Mesenteric fat pad (tissue), 1 donor: ENCODE results near the gene GIT1. TPM values are rescaled to one million over a fixed set of nuclear protein-coding genes. Genes with fewer than 3 reads are reported as not detected.
"Not testable (repeated sequence)": the region's sequence is repeated elsewhere in the genome, so short reads cannot be mapped to it uniquely, and the experiment has no call there.

Experiments
- DNase-seq: peaks from one replicate; pipeline ENCODE4 v3.0.0-alpha.2; 2020; ENCODE audit warnings: low spot score
- total RNA-seq: library from RNA; stranded (reverse); fragmentation: NEBNext Ultra II Directional; extraction: Animal tissue kit (Norgen Biotek cat#: 25700); gene quantifications from one replicate; pipeline ENCODE4 v1.2.1, GENCODE V29; 2021
- donor health status: DM: yes; HTN: yes; CAD: no.

The GIT1 gene
- total RNA-seq, 1 donor from 2014 or later: 47.7 TPM

DNA sequence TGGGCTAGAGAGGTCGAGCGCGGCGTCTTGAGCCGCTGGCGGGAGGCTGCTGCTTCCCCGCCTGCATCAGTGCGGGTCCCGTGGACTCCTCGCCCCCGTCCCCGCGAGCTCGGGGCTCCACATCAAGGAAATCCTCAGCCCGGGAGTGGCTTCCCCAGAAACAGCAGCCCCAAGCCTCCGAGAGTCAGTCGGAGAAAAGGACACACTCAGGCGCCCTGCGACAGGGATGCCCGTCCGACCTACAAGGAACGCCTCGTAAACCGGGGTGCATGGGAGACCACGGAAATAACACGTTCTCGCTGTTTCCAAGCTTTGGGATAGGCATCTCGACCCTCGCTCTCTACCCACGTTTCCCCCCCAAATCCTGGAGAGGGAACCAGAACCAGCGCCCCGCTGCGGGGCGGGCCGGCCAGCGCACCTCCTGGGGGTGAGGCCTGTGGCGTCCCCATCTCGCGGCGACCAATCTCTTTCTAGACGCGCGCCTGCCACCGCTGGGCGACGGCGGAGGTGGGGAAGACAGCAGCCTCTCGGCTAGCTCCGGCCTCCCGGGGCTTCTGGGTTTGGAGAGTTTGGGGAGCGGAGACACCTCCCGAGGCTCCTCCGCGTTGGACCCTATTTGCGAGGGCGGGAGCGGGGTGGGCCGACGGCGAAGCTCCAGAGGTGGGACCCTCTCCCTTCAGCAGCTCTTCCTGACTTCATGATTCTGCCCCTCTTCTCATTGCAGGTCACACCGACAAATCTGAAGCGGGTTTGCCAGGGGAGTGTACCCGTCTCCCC, 21.7 kb downstream of the GIT1 start:
- DNase-seq: peak; percentile 91

- DNase-seq: no peak
These were observed 22.2 kb downstream of the GIT1 start for GRCh38 chr17:29567304-29567553.

DNA sequence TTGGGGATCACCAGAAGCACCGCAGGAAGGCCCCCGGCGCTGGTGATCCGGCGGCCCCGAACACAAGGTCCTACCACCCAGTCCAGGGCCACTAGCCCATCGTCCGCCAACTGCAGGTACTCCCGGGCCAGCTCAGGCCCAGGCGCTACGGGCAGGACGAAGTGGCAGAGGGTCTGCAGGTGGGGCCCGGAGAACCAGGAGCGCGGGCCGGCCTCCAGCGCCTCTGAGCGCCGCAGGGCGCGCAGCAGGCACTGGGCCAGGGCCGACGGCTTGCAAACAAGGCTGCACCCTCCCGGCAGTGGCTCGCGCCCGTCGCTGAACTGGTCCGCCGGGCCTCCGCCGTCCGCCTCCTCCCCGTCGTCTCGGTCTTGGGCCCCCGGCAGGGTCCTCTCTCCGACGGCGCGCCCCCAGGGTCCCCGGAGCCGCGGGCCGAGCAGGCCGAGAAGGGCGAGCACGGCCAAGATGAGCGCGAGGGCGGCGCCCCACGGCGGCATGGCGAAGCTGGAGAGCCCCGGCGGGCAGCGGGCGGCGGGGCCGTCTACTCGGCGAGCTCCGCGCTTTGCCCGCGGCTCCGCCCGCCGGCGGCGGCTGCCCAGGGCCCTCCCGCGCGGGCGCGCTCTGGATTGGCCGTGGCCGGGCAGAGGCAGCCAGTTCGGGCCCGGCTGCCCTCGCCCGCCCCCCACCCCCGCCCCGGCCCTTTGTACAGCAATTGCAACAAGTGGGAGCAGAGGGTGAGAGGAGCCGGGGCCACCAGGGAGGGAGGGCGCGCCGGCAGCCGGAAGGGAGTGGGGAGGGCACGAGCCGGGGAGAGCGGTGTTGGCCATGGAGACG, 22.8 kb downstream of the GIT1 start, which contains the start of gene ABHD15:
Gene ABHD15 (minus strand): TSS at position 565 of the 831 bp plus-strand sequence. CDS start 71 bp downstream, at position 494.
- DNase-seq: peak; percentile 92

- peak; percentile 91 for DNase-seq
These were observed 23.6 kb downstream of the GIT1 start for GRCh38 chr17:29565643-29566472.

- DNase-seq: peak; percentile 59
These were observed 25.6 kb downstream of the GIT1 start for GRCh38 chr17:29563816-29564215.

GRCh38 chr17:29562615-29563014, 26.8 kb downstream of the GIT1 start:
- peak; percentile 69 for DNase-seq

DNA sequence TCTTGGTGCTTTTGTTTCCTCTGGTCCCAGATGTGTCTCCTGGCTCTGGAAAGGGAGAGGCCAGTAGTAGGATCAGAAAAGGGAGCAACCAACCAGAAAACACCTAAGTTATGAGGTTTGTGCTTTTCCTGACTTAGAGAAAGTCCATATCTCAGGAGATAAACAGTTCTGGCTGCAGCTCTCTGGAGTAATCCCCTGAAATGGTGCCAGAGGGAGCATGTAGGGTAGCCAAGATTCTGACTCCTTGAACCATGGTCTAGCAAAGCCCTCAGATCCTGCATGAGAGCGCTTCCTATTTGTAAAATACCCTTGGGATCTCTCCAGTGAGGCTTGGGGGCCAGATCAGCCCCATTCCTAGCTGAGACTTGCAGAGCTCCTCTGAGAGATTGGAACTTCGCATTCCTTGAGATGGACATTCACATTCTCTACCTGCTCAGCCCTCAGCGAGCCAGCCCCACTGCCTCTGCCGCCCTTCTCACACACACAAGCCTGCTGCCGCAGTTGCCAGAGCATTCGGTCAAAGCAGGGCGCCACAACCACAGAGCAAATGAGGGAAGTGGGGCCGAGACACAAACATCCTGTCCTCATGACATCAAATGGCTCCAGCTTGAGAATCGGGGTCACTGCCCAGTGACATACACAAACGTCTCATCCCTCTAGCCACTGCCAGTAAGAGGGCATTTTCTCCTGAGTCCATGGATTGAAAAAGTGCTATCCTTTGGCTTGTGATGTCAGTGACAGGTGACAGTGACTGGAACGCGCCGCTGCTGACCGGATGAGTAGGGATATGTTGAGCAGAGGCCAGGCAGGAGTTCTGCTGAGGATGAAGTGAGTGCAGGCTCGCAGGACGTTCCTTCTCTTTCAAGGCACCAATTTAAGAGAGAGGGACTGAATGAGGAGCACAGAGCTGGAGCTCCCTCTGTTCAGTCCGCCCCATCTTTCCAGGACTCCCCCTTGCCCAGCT, 27.6 kb downstream of the GIT1 start:
- DNase-seq: peak; percentile 71

GRCh38 chr17:29560316-29560715, 29.1 kb downstream of the GIT1 start:
- no peak for DNase-seq

DNA sequence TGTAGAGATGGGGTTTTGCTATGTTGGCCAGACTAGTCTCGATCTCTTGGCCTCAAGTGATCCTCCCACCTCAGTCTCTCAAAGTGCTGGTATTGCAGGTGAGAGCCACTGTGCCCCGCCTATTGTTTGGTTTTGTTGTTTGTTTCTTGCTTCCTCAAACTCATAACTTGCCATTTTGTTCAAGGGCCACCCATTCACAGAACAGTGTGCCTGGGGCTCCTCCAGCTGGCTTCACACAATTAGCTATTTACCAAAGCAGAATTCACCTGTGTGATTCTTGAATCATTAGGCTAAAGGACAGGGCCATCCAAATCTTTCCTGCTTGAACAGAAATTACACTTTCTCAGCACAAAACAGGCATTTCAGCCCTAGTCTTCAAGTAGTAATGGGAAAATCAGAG, 29.8 kb downstream of the GIT1 start:
- no peak for DNase-seq

DNA sequence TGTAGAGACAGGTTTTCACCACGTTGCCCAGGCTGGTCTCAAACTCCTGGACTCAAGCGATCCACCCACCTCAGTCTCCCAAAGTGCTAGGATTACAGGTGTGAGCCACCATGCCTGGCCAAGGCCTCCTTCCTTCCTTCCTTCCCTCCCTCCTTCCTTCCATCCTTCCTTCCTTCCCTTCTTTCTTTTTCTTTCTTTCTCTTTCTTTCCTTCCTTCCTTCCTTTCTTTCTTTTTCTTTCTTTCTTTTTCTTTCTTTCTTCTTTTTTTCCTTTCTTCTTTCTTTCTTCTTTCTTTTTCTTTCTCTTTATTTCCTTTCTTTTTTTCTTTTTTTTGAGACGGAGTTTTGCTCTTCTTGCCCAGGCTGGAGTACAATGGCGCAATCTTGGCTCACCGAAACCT, 31.3 kb downstream of the GIT1 start:
- DNase-seq: not testable (repeated sequence)

DNA sequence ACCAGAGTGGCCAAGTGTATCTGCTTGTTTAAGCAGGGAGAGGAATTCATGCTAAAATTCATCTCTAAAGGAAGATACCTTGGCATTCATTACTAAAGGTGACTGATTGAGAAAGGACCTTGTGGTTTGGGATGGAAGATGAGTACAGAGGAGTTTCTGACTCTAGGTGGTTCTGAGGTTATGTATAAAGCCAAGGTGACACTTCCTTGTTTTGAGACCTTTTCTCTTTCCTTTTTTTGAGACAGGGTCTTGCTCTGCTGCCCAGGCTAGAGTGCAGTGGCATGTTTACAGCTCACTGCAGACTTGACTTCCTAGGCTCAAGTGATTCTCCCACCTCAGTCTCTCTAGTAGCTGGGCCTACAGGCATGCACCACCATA, 31.7 kb downstream of the GIT1 start:
- DNase-seq: peak; percentile 20

DNA sequence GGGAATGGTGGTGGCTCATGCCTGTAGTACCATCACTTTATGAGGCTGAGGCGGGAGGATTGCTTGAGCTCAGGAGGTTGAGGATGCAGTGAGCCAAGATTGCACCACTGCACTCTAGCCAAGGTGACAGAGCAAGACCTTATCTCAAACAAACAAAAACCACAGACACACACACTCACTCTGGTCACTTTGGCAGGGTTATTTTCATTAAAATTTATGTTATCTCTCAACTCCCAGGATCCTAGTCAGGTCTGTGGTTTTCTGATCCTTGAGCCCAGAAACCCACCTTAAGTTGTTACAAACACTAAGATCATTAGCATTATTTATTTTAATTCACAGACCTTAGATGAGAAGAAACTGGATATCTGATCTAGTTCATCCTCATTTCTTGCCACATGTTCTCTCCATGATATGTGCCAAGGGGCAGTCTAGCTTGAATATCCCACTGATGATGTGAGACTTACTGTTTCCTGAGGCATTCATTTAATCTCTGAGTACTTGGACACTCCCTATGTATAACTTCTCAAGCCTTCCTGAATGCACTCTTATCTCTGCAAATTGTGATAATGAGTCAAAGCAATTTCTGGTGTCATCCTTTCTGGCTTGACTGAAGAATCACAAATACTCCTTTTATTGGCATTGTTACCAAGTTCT, 32.2 kb downstream of the GIT1 start:
- DNase-seq: peak; percentile 33

- DNase-seq: no peak
These were observed 33.6 kb downstream of the GIT1 start for GRCh38 chr17:29555840-29556239.

- no peak for DNase-seq
These were observed 40.1 kb downstream of the GIT1 start for GRCh38 chr17:29549177-29549923.

DNA sequence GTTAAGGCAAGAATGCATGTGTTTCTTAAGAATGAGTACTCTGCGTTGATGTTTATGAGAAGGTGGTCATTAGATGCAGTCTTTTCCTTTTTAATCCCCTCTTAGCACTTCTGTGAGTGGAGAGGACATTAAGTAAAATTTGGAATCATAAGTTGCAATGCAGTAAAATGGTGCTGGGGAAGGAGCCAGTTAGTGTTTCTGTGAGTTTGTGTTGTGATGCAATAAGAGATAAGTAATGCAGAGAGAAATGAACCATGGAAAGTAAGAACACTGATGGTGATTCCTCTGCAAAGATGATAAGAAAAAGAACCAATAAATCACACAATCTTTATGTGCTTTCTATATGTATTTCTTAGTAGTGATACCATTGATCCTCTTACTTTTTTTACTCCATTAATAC, 42.6 kb downstream of the GIT1 start:
- no peak for DNase-seq

DNA sequence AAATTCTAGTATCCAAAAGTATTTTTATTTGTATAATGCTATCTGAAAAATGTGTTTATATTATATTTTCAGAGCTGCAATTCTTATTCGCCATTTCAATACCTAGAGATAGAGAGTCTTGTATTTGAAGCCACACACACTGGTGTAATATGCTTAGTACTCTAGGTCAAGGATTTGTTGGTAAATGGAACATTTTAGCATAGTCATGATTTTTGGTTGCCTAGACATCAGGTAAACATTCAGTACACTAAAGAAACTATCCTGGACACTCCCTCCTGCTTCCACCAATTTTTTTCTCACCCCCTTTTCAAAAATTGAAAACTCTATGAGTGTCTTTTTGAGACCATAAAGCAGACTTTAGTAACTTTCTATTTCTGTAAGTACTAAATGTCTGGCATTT, 43.4 kb downstream of the GIT1 start:
- DNase-seq: no peak

- DNase-seq: no peak
These were observed 45.4 kb downstream of the GIT1 start for GRCh38 chr17:29544066-29544465.

GRCh38 chr17:29533976-29534375, 55.5 kb downstream of the GIT1 start:
- DNase-seq: no peak

- DNase-seq: no peak
These were observed 63.1 kb downstream of the GIT1 start for GRCh38 chr17:29526322-29526721.
